Kidney (tissue), 14 donors: Measurements from ENCODE around the gene GLT6D1. TPM values are rescaled to one million over a fixed set of nuclear protein-coding genes. Genes with fewer than 3 reads are reported as not detected.

Experiments used
- DNase-seq, 5 donors: peaks; one replicate each; pipeline ENCODE4 v3.0.0-alpha.2; 2013 to 2020
- FAIRE-seq: peaks from 2 replicates; lab custom pipeline; 2012; peaks lifted over from hg19 to GRCh38; lab: Jason Lieb, UNC
- H3K27ac ChIP-seq, 2 donors: one replicate each; pipeline ENCODE4 v1.7.0; 2013; ENCODE audit warnings: low read depth in 2 of 2, low read length in 2 of 2, inconsistent platforms in 1 of 2
- H3K27me3 ChIP-seq: one replicate; pipeline ENCODE4 v1.7.1; 2013; ENCODE audit warnings: low read length, inconsistent platforms; ENCODE audit not compliant: control insufficient read depth, insufficient read depth
- H3K36me3 ChIP-seq, 3 donors: one replicate each; pipeline versions ENCODE4 v1.7.0 to v1.7.1; 2013; ENCODE audit warnings: low read length in 3 of 3, control low read depth in 1 of 3, inconsistent platforms in 1 of 3; ENCODE audit not compliant: insufficient read depth in 3 of 3, control insufficient read depth in 2 of 3
- H3K4me1 ChIP-seq, 3 donors: one replicate each; pipeline versions ENCODE4 v1.7.0 to v1.7.1; 2013; ENCODE audit warnings: low read length in 3 of 3, inconsistent platforms in 1 of 3, low read depth in 1 of 3; ENCODE audit not compliant: control insufficient read depth in 2 of 3, insufficient read depth in 2 of 3
- H3K4me3 ChIP-seq, 3 donors: one replicate each; pipeline versions ENCODE4 v1.7.0 to v1.8.1; 2013; ENCODE audit warnings: low read length in 3 of 3, control low read depth in 1 of 3, inconsistent platforms in 1 of 3
- H3K9ac ChIP-seq, 3 donors: one replicate each; pipeline versions ENCODE4 v1.7.0 to v1.7.1; 2013; ENCODE audit warnings: low read length in 3 of 3, control low read depth in 1 of 3, inconsistent platforms in 1 of 3
- H3K9me3 ChIP-seq, 3 donors: one replicate each; pipeline versions ENCODE4 v1.7.0 to v1.7.1; 2013; ENCODE audit warnings: low read length in 3 of 3, control low read depth in 1 of 3, inconsistent platforms in 1 of 3; ENCODE audit not compliant: control insufficient read depth in 2 of 3, insufficient read depth in 1 of 3
- CTCF ChIP-seq: IDR thresholded peaks from 3 replicates; pipeline ENCODE4 v1.5.1; 2012; ENCODE audit warnings: mild to moderate bottlenecking, moderate library complexity, borderline replicate concordance; ENCODE audit not compliant: insufficient read depth; ENCODE audit errors: extremely low read depth
- intact Hi-C: fragments of 100-400 bp; cut with DNase I; formaldehyde crosslinking; loops from one replicate; pipeline ENCODE4 v1.11.1; 2022
- polyA plus RNA-seq: library from polyadenylated mRNA; stranded (reverse); fragments of 350-450 nt; fragmentation: Illumina TruSeq; extraction: RNeasy Lipid Tissue Mini Kit (QIAGEN cat#74804); gene quantifications from one replicate; pipeline ENCODE4 v1.2.3, GENCODE V29; 2014; ENCODE audit warnings: low read depth, low replicate concordance; ENCODE audit not compliant: insufficient read depth
- total RNA-seq: library from RNA; stranded (reverse); fragmentation: NEBNext Ultra II Directional; extraction: Animal tissue kit (Norgen Biotek cat#: 25700); gene quantifications from one replicate; pipeline ENCODE4 v1.2.1, GENCODE V29; 2021
- donor health status: control.
- donor health status: control.
- donor health status: control.
- donor health status: control.
- donor health status: control.
- donor health status: DM: yes; HTN: yes; CAD: no.
- donor health status: Normal renal cell carcinoma (clear cell type).

Gene GLT6D1
- total and polyA plus RNA-seq, 2 donors from 2014 or later: not detected

GRCh38 chr9:135580664-135581380 lies 58.5 kb downstream of the GLT6D1 start:
- intact Hi-C loops: no loop called here
- H3K27me3 ChIP-seq: no peaks in the 10 kb centered on the region
- H3K27ac ChIP-seq: no peak overlapping the region
- H3K9ac ChIP-seq: no peak overlapping the region
- no peaks in the 10 kb centered on the region for H3K9me3 ChIP-seq
- DNase-seq (no peak), FAIRE-seq (no peak)
- no peaks in the 10 kb centered on the region for H3K36me3 ChIP-seq
- no peaks in the 10 kb centered on the region for H3K4me1 ChIP-seq
- H3K4me3 ChIP-seq: no peak overlapping the region
- no peak for TF ChIP-seq CTCF

GRCh38 chr9:135579889-135580660 lies 59.3 kb downstream of the GLT6D1 start:
- no peaks in the 10 kb centered on the region for H3K4me1 ChIP-seq
- no peak for TF ChIP-seq CTCF
- no peak overlapping the region for H3K9ac ChIP-seq
- no peaks in the 10 kb centered on the region for H3K9me3 ChIP-seq
- no peak for FAIRE-seq
- H3K27me3 ChIP-seq: no peaks in the 10 kb centered on the region
- H3K4me3 ChIP-seq: no peak overlapping the region
- H3K36me3 ChIP-seq: no peaks in the 10 kb centered on the region
- H3K27ac ChIP-seq: no peak overlapping the region
- intact Hi-C loops: no loop called here
- DNase-seq: no peak

- intact Hi-C loops: no loop called here
- Histone ChIP-seq H3K9me3 (no peaks in the 10 kb centered on the region), H3K27me3 (no peaks in the 10 kb centered on the region), H3K4me3 (no peak overlapping the region), H3K4me1 (no peaks in the 10 kb centered on the region), H3K9ac (no peak overlapping the region), H3K36me3 (no peaks in the 10 kb centered on the region), H3K27ac (no peak overlapping the region)
- FAIRE-seq (no peak), DNase-seq (no peak)
- TF ChIP-seq CTCF: no peak
These were observed 60.0 kb downstream of the GLT6D1 start for GRCh38 chr9:135579356-135579755.
